GM21825 (cell line): ENCODE measurements around the gene HCN3.
A peak's percentile ranks its signal among the peaks of the same experiment; 100 is the strongest.

ENCODE experiments used
- ATAC-seq: cut with Tn5 transposase; IDR thresholded peaks from one replicate; pipeline ENCODE4 v1.9.1; 2021; ENCODE audit warnings: mild to moderate bottlenecking, moderate library complexity; ENCODE audit not compliant: unreplicated experiment

The HCN3 gene

DNA sequence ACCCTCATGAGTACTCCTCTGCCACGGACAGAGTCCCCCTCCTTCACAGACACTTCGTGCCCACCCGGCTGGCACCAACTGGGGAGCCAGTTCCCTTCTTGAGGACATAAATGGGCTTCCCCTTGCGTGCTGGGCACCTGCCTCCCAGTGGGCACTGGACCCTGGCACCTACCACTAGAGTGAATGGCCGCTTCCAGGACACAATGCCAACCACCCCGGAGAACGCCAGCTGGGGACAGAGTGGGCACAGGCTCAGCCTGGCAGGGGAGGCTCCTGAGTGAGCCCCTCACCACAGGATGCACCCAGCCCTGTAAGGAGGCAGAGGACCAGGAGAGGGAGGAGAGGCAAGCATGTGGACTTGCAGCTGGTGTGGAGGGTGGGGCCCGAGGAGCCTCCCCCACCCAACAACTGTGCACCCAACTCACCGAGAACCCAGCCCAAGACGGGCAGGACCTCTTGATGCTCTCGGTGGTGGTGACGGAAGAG, 23.0 kb upstream of the HCN3 start:
- no peak for ATAC-seq

DNA sequence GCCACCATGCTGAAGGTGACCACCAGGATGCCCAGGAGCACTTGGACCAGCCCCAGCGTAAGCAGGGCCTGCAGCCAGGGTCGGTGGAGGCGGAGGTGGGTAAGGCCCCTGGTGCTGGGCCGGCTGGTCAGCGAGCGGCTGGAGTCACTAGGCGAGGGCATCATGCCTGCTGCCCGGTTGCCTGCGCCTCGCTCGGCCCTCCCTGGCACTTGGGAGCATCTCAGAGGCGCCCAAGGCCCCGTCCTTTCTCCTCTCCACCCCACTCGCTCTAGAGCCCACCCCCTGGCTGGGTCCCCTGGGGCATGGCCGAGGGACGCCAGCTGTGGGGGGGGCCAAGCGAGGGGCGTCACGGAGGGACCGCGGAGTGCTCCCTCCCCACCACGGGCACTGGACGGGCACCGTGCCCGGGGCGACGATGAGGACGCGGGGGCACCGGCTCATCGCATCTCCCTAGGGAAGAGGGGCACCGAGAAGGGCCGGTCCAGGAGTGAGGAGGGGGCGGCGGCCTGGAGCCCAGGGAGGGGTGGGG, 22.5 kb upstream of the HCN3 start:
- no peak for ATAC-seq

DNA sequence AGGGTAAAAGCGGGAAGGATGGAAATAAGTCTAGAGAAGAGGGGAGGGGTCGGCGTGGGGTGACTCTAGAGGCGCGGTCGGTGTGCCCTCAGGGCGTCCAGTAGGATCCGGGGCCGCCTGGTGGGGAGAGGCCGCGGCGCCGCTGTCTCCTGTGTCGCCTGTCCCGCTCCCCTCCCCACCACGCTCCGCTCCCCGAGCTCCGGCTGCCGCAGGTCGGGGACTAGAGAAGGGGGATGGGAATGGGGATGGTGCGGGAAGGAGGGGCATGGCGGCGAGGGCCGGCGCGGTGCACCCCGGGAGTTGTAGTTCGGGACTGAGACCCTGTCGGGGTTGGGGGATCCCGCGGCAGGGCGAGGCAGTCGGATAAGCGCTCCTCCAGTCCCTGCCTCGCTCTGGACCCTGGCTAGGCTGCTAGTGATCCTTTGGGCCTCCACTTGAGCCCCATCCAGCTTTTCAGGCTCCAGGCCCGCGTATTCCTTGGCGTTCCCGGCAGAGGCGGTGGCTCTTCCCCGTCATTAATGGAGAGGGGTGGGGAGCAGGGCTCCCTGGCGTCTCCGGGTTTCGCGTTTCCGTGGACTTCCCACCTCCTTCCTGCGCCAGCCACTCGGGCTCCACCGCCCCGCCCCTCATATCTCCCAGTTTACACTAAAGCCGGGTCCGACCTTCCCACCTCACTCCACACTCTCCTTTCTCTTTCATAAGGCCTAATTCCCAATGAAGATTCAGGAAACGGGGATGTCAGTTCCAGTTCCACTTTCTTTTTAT, 21.8 kb upstream of the HCN3 start, which contains the start of gene ENTREP3:
ENTREP3 (minus strand) TSS at position 241 of the 765 bp plus-strand sequence. CDS start 606 bp downstream, outside the sequence.
- peak; percentile 53 for ATAC-seq

DNA sequence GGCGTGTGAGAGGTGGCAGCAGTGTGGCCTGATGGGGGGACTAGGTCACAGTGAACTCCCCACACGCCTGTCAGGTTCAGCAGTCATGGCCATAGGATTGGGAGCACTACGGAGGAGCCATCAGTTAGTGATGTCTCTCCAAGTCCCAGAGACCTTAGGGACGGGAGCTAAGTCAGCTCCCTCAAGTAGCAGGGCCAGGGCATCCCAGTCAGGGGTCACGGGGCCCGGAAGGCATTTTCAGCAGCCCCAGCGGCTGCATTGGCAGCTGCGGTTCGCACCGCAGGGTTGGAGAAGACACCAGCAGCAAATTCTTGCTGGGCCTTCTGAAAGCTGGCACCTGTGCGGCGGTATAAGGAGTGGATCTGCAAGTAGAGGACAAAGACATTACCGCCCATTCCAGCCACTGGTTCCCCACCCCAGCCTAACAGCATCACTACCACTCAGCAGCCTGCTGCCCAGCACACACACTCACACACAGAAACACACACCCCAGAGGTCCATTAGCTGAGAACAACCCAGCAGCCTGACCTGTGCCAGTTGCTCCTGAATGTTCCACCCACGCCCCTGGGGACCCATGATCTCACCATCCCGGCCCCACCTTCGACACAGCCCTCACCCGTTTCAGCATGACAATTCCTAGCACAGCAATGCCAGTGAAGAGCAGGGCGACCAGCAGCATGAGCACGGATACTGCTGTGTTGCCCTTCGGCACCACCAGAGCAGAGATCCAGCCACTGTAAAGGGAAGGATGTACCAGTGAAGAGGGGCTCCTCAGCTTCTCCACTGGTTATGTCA, 21.0 kb upstream of the HCN3 start:
- ATAC-seq = no peak

DNA sequence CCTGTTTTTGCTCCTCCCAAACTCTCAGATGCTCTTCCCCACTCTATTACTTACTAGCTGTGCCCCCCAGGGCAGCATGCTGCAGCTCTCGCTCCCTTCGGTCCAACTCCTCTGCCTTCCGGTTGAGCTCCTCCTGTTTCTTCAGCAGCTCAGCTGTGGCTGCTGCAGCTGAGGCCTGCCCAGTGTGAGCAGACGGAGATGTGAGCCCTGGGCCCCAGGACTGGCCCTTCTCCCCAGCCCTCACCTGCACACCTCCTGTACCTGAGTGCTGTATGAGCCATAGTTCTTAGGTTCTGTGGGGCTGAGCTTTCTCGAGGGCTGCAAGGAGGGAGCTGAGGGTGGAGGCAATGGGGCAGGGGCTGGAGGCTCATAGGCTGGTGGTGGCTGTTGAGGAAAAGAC, 17.0 kb upstream of the HCN3 start:
- no peak for ATAC-seq

DNA sequence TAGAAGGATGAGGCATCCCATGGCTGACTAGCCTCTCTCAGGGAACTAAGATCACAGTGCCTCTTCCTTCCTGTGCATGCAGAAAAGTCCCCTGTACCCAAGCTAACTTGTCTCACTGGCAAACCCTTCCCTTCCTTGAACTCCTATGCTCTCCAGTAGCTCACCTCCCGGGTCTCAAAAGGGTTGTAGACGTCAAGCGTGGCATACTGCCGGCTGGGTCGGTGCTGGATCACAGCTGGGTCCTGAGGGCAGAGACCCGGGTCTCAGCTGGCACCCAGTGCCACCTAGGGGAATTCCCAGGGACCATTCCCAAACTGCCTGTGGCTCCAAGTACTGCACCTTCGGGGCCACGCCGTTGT, 15.8 kb upstream of the HCN3 start:
- ATAC-seq = peak; percentile 8

DNA sequence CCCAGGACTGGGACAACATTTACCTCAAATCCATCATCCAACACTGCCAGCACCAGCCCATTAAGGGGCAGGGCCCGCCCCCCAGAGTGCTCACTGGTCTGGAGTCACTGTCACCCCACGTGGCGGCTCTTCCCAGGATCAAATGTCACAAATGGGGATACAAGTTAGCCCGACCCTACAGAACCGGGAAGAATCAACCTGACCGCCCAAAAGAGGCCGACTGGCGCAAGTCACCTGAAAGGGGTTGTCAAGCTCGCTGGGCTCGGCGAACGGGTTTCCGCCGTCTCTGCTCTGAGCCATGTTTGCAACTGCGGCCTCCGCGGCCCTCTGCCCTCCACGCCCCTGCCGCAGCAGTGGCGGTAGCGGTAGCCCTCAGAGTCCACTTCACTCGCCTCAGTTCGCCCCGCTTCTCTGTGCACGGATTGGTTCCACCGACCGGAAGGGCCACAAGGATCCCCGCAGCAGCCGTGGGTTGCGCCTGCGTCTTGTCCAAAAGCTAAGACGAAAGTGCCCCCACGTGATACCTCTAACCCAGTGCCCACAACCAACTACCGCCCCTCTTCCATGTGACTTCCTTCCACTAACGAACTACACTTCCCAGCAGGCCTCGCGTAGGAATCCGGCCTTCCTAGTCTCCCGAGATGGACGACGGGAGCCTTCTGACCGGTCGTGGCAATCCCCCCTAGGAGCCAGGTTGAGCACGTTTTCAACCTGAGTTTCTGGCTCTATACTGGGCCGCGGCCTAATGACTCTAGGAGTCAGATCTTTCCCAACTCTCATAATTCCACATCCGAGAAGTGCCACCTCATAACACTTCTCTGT, 15.2 kb upstream of the HCN3 start, which contains the start of gene SCAMP3:
SCAMP3 (minus strand) TSS at position 509 of the 822 bp plus-strand sequence; CDS start at position 300, 209 bp downstream.
- peak; percentile 82 for ATAC-seq

DNA sequence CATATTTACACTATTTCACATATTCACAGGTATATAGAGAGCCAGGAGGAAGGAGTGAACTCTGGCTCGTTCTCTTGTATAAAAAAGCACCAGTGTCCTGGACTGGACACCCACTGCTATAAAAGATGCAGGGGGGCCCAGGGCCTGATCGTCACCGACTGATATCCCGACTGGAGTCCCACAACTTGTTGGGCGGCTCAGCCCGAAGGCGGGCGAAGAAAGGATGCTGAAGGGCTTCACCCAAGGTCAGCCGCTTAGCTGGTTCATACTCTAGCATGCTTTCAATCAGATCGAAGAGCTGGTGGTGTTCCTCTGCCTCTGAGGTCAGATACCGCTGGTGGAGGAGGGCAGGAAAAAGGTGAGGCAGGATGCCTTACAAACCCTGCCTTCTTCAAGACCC, 14.2 kb upstream of the HCN3 start:
- ATAC-seq = no peak

DNA sequence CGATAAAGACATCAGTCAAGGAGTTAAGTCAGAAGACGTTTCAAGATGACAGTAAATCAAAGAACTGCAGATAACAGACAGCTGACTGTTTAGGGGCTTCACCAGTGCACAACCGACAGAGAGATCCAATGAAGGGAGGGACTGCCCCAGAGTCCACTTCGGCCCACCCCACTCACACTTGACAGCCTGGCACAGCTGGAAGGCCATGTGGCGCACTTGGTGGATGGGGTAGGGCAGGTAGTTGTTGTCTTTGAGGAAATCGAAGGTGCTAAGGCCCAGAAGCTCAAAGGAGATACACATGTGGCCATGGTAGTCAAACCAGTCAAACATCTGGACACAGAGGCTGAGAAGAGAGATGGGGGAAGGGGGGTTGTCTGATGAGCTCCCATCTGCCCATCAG, 10.7 kb upstream of the HCN3 start:
- ATAC-seq = no peak

DNA sequence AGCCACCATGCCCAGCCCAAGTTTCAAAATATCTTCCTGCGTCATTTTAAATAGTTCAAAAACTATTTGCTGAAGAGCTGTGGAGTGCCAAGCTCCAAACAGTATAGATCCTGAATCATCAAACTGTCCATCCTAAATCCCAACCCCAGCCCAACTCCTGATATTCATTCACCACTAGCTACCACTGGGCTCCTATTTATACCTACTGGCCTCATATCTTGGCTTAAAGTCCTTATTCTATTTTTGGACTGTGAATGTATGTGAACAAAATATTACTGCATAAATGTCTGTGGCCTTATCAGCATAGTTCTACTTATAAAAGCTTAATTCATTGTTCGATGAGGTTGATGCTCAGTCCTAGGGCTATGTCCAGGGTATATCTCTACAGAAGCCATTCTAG, 9.9 kb upstream of the HCN3 start:
- no peak for ATAC-seq

DNA sequence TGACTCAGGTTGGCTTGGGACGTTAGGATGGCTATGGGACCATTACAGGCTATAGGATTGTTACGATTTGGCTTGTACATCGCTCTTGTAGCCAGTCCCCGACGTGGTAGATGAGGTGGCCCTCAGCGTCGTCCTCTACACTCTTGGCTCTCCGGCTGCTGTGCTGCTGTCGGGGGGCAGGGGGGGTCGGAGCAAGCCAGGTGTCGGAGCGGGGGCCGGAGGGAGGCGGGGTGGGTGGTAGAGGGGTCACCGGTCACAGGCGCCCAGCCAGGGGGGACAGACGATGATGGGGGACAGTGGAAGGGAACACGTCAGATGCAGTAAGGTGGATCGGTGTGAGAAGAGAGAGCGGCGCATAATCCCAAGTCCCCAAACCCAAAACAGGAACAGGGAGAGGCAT, 8.6 kb upstream of the HCN3 start:
- no peak for ATAC-seq

DNA sequence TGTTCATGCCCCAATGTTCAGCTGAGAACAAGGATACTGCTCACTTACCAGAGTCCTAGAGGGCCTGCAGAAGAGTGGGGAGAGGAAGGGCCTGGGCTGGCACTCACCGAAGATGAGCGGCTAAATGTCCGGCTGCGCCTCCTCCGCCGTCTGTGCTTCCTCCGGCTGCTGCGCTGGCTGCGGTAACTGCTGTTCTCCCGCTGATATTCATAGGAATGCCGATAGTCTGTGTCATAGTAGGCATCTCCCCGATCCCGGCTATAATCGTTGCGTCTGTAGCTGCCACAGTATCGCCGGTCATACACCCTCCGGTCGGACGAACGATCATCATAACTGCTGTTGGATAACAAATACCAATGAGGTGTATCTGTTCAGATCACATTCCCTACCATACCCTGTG, 7.9 kb upstream of the HCN3 start:
- no peak for ATAC-seq

DNA sequence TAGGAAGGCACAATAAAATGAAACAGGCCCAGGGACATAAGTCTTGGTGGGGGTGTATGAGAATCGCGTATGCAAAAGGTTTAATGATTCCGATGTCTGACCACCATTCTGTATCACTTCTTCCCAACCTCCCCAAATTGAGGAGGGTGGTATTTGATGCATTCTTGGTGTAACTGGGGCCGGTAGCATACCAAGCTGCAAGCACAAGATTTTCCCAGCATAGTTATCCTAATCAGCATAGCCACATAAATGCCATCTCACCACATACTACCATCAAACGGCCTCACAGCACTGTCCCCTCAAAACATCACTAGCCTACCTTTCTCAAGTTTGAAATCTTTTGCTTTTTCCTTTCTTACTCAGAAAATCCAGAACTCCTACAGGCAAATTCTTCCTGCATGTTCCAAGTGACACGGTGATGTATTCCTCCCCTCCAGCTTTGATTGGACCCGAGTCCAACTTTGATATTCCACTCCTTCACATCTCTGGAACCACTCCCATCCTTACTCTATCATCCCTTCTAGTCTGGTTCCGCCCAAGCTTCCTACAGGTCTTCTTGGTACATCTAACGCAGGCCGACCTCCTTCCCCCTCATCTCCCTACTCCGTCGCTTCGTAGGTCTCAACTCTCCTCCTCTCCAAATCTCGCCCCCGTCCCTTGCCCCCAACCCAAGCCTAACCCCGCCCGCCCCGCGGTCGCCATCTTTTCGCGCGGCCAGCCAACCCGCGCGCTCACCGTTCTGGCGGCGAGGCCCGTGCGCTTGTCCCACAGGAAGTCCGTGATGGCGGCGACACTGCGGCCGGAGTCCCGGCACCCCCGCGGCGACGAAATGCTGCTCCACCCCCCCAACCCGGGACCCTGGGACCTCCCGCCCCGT, 4.6 kb upstream of the HCN3 start:
- ATAC-seq = peak; percentile 24

DNA sequence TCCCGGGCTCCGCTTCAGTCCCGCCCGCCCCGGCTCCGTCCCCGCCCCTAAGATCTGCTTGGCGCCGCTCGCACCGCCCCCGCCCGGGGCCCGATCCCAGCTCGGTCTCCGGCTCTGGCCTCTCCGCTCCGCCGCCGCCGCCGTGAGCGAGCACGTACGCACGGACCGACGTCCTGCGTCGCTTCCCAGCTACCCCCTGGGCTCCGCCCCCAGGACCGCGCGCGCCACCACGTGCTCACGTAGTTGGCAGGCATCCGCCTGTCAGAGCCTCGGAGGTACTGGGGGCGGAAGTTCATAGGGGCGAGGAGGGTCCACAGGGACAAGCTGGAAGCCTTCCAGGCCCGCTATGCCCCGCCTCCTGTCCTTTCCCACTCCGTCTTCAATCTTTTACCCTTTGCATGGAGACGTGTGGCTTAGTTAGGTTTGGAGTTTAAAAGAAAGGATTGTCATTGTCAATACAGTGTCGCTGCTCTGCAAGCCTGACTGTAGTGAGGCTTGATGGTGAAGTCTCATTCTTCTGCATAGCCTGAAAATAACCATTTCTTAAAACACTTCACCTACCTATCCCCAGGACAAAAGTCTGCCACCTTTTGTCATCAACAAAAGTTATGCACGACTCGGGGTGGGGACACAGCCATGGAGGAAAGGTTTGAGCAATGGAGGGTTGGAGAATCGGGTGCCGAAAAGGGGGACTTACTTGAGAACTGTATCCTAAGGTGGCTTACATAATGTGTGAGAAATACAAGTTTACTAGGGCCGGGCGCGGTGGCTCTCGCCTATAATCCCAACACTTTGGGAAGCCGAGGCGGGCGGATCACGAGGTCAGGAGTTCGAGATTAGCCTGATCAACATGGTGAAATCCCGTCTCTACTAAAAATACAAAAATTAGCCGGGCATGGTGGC, 3.7 kb upstream of the HCN3 start, which contains the start of gene CLK2:
CLK2 (minus strand) TSS at position 162 of the 903 bp plus-strand sequence. CDS start 2,527 bp downstream, outside the sequence.
- ATAC-seq = peak; percentile 79

DNA sequence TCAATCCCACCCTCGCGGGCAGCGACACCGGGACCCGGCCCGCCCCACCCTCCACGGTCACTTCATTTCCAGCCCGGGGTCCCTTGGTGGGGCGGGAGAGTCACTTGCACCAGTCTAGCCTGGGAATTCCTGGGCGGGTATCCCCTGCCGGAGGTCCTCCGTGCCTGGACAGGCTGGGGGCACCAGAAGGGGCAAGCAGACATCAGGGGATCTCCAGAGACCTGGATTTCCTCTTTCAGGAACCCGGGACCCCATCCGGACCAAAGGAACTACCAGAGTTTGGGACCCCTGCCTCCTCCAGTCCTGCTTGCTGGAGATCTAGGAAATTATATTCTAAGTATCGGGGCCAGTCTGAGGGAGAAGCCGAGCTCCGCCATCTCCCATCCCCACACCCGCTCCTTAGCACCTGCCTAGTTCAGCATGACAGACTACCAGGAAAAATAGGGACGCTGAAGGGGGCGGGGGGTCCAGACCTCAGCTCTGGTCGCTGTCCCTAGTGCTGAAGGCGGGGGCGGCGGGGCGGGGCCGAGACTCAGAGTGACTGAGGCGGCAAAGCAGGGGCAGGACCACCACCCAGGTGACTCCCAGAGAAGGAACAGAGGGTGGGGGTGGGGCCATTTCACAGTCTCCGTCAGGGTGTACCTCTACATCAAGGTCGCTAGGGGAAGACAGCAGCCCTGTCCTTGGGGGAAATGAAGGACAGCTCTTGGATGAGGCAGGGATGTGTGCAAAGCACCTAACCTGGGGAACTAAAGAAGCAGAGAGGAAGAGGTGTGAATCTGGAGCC, 832 bp downstream of the HCN3 start:
- ATAC-seq = no peak

DNA sequence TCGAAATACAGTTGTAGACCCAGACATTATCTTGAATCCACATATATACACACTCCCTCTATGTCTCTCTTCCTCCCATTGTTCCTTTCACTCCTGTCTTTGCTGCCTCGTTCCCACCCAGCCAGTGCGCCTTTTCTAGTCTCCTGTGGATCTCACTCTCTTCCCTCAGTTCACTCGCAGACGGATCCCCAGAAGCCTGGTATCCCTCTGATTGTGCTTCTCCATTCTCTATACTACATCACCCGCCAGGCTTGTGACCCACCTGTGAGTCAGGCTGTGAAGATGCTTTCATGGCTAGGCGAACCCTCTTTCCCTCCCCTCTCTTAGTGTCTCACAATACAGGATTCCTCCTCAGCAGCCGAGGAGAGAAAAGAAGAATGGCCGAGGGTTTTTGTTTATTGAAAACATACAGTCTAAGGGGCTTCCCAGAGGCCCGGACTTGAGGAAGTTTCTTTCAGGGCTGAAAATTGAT, 1.5 kb downstream of the HCN3 start:
- ATAC-seq = no peak

DNA sequence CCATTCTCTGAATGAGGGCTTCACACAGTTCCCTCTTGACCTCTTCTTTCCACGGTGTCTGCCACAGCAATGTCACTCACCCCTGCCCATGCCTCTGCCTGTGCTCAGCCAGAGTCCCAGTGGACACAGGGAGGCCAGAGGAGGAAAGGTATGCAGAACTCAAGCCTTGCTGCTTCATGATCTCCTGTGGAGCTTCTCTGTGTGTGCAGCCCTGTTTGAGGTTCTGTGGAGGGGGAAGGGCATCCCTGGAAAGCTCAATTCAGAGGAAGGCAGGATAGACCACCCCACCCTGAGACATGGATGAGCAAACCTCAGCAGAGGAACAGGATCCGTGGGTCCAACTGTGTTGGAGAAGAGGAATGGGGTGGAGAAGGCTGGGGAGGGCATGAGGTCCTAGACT, 2.0 kb downstream of the HCN3 start:
- ATAC-seq = no peak
